Measurements from ENCODE around the gene IGF1.

The IGF1 gene

DNA sequence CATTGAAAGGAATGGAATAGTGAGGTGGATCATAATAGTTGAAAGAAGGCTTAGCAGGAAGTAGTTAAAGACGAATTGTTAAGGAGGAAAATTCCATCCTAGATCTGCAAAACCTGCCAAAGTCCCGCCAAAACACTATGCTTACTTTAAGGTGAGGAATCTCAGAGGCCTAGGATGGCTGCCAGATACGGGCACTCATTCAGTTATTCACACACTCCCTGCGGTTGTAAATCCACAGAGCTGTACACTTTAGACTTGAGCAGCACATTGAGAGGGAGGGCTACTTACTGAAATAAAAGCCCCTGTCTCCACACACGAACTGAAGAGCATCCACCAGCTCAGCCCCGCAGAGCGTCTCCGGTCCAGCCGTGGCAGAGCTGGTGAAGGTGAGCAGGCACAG is 5.0 kb downstream of the IGF1 start:
- no peak for DNase-seq (ENCODE audit: low read depth)

DNA sequence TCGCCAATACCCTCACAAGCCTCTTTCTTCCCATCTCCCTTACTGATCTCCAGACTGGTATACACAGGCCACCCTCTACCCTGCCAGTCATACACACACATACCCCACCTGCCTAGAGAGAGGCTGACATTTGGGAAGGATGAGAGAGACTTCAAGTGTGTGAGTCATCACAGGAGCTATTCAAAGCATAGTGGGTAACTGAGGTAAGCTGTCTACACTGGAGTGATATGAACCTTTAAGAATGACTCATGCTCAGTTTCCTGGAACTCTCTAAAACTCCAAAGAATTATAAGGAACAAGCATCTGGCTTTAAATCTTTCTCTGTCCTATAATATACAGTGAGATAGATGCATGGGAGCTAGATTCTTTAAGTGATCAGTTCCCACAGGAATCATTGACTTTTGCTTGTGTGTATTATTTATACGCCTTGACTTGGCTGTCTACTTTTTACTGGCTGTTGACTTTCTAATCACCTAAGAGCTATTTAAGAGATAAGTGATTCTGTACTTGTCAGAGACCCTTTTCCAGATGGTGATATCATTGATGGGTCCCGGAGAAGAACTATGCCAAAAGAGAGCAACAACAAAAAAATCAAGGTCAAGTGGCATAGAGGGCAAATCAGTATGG is 5.8 kb downstream of the IGF1 start:
- TF ChIP-seq, protein P1, sequence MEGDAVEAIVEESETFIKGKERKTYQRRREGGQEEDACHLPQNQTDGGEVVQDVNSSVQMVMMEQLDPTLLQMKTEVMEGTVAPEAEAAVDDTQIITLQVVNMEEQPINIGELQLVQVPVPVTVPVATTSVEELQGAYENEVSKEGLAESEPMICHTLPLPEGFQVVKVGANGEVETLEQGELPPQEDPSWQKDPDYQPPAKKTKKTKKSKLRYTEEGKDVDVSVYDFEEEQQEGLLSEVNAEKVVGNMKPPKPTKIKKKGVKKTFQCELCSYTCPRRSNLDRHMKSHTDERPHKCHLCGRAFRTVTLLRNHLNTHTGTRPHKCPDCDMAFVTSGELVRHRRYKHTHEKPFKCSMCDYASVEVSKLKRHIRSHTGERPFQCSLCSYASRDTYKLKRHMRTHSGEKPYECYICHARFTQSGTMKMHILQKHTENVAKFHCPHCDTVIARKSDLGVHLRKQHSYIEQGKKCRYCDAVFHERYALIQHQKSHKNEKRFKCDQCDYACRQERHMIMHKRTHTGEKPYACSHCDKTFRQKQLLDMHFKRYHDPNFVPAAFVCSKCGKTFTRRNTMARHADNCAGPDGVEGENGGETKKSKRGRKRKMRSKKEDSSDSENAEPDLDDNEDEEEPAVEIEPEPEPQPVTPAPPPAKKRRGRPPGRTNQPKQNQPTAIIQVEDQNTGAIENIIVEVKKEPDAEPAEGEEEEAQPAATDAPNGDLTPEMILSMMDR (IDR thresholded peaks at IDR 0.05; ENCODE audit: low read depth, low read length, missing control alignments), result no peak
- no peak overlapping the region for H3K4me3 ChIP-seq (ENCODE audit: low read depth, low read length)
- no peak for DNase-seq (ENCODE audit: low read depth)

More for the DNA sequence above, 5.0 kb downstream of the IGF1 start:
- no peak overlapping the region for H3K4me3 ChIP-seq (ENCODE audit: low read depth, low read length)
- TF ChIP-seq, protein P1 (IDR thresholded peaks at IDR 0.05; ENCODE audit: low read depth, low read length, missing control alignments), result no peak

DNA sequence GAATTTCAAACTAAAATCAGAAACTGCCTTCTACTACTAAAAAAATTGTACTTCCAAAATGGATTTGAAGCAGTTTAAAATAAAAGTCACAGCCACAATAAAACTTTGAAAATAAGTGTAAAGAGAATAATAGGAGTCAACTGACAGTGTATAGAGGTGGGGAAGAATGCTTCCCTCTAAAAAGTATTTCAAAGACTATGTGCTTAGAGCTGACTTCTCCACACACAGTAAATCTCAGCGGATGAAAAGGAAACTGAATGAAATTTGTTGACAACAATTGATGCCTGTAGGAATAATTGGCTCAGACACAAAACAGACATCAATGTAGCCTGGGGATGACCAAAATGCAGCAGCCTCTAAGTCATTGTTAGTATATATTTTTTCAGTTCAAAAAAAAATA is 7.9 kb downstream of the IGF1 start:
- H3K4me3 ChIP-seq (ENCODE audit: low read depth, low read length), result no peak overlapping the region
- no peak for DNase-seq (ENCODE audit: low read depth)
- TF ChIP-seq, protein P1 (IDR thresholded peaks at IDR 0.05; ENCODE audit: low read depth, low read length, missing control alignments), result no peak

DNA sequence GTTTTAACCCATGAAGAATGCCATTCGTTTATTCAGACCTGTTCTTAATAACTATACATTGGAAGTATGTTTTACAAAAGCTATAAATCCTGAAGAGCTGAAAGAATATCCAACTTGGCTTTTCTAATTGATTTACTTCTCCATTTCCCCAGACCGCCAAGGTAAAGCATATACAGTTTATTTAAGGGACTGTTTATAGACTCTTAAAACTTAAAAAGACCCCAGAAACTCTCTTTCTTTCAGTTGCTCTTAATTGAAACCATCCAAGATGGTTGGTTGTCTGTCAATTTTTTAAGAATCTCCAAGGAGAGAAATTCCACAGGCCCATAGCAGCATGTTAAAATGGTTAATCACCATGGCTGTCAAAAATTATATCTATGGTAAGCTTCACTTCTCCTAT is 8.8 kb downstream of the IGF1 start:
- no peak overlapping the region for H3K4me3 ChIP-seq (ENCODE audit: low read depth, low read length)
- TF ChIP-seq, protein P1 (IDR thresholded peaks at IDR 0.05; ENCODE audit: low read depth, low read length, missing control alignments), result no peak
- DNase-seq (ENCODE audit: low read depth), result no peak

DNA sequence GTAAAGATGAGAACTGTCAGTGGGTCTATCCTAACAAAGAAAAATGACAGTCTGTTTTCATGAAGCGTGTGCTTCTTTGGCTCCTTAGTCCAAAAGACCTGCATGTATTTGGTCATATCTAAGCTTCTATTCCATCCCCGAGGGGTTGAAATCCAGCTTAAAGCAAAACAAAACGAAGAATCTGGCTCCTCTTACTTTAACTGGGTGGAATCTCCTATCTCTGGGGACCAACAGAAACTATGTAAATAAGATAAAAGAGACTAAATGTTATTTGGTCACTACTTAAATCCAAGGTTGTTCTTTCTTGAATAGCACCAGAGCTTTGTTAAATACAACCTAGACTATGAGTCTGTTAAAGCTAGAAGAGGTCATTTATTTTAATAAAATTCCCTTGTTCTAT is 9.4 kb downstream of the IGF1 start:
- DNase-seq (ENCODE audit: low read depth), result no peak
- no peak overlapping the region for H3K4me3 ChIP-seq (ENCODE audit: low read depth, low read length)
- TF ChIP-seq, protein P1 (IDR thresholded peaks at IDR 0.05; ENCODE audit: low read depth, low read length, missing control alignments), result no peak

DNA sequence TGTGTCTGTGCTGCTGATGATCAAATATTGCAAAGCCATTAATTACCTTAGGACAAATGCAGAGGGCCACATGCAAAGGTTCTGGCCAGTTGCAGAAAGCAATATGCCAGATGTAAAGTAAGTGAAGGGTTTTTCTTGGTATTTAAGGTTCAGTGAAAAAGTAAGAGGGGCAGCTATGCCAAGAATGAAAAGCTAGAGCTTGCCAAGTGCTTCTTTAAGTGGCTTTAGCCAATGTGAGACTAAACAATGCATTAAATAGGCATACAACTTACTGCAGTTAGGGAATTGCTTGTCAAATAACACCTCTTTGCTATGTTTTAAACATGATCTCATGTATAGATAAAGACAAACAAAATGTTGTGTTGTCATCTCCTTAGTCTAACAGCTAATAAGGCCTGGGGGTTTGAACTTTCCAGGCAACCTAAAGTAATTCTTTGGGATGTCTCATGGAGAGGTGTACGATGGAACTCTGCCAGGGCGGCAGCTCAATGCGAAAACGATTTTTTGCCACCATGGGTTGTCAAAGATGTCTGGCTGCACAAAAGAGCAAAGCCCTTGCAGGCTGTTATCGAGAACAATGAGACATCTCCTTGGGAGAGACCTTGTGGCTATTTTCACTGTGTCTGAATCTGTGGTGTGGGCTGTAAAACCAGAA is 12.0 kb downstream of the IGF1 start:
- no peak overlapping the region for H3K4me3 ChIP-seq (ENCODE audit: low read depth, low read length)
- DNase-seq (ENCODE audit: low read depth), result no peak
- TF ChIP-seq, protein P1 (IDR thresholded peaks at IDR 0.05; ENCODE audit: low read depth, low read length, missing control alignments), result no peak
